Measurements from ENCODE around the gene ASB1.
"Not testable (repeated sequence)": the region's sequence is repeated elsewhere in the genome, so short reads cannot be mapped to it uniquely, and the experiment has no call there.

Gene ASB1

DNA sequence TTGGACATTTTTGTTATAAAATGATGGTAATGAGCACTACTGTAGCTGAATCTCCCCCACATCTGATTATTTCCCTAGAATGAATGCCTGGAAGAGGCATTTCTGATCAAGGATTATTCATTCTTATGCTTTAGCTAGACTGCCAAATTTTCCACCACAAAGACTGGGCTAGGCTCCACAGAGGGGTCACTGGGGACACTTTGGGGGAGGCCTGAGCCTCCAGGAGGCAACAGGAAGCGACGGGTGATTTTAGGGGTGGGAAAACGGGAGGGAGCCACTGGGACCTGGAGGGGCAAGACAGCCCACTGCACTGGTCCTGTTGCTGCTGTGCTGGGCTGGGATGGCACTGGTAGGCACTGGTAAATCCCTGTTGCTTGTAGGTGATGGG is 2.4 kb upstream of the ASB1 start:
- no peak for DNase-seq

DNA sequence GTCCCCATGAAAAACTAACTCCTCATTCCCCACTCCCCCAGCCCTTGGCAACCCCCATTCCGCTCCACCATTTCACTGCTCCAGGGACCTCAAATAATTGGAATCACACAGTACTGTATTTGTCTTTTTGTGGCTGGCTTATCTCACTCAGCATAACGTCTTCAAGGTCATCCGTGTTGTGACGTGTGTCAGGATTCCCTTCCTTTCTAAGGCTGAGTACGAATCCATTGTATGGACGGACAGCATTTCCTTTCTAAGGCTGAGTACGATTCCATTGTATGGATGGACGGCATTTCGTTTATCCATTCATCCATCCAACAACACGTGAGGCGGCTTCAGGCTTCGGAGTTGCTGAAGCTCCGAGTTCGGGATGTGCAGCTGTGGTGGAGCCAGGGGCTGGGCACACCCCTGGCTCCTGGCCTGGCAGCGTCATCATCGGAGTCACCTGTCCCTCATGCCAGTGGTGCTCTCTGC is 1.2 kb upstream of the ASB1 start:
- no peak for DNase-seq

- DNase-seq = no peak
These were observed 654 bp upstream of the ASB1 start for GRCh38 chr2:238425979-238426567.

GRCh38 chr2:238427435-238428162 is 872 bp downstream of the ASB1 start:
- DNase-seq = peak in 1 of 2 experiments; percentile 26

DNA sequence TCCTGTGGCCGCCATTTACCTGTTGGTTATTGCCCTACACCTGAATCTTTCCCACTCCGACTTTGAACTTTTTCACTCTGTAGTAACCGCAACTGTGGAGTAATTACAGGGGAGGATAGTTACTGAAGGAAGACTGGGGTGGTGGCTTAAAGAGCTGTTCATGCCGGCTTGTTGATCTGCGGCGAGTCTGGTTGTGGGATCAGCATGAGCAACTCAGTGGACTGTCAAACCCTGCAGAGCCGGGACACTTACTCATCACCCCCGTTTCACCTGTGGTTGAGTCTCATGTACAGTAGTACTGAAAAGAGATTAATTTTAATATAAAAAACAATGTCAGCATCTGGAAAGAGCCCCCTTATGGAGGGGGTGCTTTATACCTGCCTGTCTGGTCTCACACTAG is 2.1 kb downstream of the ASB1 start:
- DNase-seq = no peak

- no peak for DNase-seq
These were observed 4.1 kb downstream of the ASB1 start for GRCh38 chr2:238430781-238431180.

GRCh38 chr2:238431456-238431855 is 4.7 kb downstream of the ASB1 start:
- no peak for DNase-seq

GRCh38 chr2:238433300-238433915 is 6.7 kb downstream of the ASB1 start:
- DNase-seq = no peak

GRCh38 chr2:238433941-238434845 is 7.5 kb downstream of the ASB1 start:
- DNase-seq = no peak

- no peak for DNase-seq
These were observed 8.4 kb downstream of the ASB1 start for GRCh38 chr2:238434846-238435751.

GRCh38 chr2:238435752-238436096 is 9.0 kb downstream of the ASB1 start:
- no peak for DNase-seq

DNA sequence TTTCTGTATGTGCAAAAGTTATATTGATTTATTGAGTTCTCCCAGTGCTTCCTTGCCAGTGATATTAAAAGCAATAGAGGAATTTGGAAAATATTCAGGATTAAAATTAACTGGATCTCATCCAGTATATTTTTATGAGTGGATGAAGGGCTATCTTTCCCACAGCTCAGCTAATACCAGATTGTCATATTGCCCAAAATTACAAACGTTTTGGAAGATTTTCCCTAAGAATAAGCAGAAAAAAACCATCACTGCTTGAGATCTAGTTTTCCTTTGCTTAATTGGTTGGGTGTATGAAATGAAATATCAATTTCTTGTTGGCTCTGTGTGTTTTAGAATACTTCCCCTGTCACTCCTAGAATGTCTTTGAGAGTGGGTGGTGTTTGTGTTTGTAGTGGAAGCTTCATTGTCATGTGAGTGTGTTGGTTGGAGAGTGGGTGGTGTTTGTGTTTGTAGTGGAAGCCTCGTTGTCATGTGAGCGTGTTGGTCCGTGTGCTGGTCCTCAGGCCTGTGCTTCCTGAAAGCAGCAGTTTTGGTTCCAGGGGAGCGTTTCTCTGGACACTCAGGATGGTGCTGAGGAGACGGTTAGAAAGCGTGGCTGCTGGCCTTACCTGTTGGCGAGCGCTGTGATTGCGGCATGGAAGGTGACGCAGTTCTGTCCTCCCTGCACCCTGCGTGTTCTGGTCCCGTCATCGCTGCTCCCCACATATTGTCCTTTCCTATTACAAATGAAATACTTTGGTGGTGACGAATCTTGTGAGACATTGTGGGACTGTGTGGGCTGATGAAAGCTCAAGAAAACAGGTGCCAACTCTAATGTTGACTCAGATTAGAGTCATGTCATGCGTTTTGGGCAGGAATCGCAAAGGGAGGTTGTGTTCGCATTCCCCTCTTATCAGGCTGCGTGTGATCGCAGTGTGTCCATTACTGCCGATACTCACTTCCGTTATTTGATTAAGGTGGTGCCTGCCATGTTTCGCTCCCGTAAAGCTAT is 12.4 kb downstream of the ASB1 start:
- peak; percentile 64 to 76 for DNase-seq

DNA sequence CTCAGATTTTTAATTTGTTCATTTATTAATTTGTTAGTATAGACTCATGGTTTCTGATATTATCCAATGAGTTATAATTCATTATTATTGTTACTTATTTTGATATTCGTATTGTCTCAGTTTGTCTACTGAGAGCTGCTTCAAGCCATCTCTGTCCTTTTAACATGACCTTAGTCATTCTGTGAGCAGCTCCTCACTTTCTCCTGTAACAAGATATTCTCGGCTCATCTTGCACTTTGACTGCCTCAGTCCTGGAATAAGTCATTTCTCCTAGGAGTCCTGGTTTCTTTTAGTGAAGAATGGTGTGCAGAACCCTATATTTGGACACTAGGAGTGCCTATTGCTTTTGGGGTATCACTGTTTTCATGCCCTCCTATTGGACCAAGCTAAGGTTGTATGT is 13.2 kb downstream of the ASB1 start:
- DNase-seq = no peak

DNA sequence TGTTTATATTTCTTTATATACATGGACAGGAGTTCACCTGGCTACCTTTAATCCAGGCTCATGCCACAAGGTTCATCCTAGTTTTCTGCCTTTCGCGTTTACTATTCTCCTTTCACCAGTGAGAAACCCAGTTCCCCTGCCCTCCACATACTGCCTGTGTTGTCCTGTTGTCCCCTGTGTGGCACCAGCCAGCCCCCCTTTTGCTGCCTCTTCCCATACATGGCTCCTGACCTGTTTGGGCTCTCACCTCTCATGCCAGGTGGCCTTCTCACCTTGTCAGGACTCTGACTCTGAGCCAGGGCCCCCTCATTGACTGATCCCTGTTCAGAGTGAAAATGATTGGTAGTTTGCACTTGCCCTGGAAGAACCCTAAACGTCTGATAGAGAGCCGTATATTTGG is 13.6 kb downstream of the ASB1 start:
- no peak for DNase-seq

DNA sequence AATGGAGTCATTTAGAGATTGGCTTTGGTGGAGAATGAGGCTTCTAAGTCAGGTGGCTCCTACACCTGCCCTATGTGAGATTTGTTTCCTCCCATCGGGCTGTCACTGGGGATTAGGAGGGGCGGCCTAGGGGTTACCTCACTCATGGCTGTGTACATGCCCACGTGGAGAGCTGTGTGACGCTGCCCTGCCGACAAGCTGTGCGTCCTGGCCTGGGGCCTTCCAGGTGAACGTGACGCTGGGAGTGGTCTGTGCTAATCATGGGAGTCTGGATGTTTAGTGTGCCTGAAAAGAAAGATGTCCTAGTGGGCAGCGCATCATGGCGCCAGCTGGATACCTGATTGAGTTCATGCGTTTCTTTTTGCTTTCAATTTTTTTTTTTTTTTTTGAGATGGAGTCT is 14.0 kb downstream of the ASB1 start:
- no peak for DNase-seq

DNA sequence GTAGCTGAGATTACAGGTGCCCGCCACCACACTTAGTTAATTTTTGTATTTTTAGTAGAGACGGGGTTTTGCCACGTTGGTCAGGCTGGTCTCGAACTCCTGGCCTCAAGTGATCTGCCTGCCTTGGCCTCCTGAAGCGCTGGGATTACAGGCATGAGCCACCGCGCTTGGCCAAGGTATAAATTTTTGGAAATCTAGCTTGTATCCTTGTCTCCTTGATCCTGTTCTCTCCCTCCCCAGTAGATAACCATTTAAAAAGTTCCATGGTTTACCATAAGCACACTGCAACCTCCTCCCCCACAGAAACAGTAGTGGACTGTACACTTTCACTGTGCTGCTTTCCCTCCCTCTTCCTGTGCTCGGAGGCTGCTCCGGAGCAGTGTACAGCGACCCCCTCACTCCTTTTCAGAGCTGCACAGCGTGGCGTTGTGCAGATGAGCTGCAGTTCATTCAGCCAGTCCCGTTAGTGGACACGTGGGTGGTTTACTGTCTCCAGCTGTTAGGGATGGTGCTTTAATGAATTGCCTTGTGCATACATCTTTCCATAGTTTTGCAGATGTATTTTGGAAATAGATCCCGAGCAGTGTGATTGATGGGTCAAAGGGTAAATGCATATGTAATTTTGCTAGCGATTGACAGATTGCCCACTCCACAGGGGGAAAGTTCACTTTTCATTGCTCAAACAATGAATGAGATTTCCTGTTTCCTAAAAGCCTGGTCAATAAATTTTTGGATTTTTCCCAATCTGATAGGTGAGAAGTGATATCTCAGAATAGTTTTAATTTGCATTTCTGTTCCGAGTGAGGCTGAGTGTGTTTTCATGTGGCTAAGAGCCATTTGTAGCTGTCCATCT is 14.8 kb downstream of the ASB1 start:
- no peak for DNase-seq

DNA sequence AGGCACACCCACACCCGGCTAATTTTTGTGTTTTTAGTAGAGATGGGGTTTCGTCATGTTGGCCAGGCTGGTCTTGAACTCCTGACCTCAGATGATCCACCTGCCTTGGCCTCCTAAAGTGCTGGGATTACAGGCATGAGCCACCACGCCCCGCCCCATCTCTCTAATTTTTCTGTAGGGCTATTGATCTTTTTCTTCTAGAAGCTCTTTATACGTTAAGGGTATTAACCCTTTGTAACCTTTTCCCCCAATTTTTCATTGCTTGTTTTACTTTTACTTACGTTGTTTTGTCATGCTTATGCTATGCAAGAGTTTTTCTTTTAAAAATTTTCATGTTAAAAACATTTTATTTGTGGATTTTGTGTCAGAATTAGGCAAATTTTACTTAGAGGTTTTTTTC is 15.5 kb downstream of the ASB1 start:
- DNase-seq = not testable (repeated sequence)

DNA sequence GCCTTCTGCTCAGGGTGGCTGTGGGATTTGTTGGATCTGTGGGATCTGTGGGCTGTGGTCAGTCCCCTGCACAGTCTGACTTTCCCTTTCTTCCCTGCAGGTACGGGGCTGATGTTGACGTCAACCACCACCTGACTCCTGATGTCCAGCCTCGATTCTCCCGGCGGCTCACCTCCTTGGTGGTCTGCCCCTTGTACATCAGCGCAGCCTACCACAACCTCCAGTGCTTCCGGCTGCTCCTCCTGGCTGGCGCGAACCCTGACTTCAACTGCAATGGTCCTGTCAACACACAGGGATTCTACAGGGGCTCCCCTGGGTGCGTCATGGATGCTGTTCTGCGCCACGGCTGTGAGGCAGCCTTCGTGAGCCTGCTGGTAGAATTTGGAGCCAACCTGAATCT is 17.5 kb downstream of the ASB1 start:
- DNase-seq = no peak

DNA sequence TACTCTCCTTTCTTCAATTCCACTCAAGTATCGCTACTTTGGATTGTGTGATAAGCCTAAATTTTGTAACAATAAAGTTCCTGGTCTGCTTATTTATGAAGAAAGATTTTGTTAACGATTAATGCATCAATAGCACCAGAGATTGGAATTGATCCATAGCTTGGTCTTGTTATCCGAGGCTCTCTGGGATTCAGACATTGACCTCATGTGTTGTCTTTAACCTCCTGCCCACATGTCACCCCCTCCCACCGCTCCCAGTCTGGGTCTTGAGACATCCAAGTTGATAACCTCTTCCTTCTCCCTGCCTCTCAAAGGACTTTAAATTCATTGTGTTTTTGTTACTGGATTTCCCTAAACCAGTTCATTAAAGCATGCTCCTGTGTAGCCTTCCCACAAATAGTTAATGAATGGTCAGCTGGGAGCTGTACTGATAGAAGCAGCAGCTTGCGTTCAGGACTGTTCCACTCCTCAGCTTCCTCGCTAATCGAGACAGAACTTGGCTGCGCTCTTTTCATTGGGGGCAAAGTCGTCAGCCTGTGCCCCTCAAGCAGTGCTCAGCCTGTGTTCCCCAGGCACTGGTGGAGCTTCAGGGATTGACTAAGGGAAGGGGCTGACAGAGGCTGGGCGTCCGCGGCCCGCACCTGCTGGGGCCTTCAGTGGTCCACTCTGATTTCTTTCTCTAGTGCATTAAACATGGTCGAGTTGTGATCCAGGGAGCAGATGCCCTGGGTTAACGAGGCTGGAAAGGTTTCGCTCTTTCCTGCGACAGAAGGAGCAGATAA is 18.9 kb downstream of the ASB1 start:
- DNase-seq = no peak

Data from activated CD4-positive, alpha-beta T cell treated with anti-CD3 and anti-CD28 coated beads, Interleukin-2, amount 50 U/mL, for 48 hours (primary cell).